ENCODE data around the gene CMSS1.

Gene CMSS1

DNA sequence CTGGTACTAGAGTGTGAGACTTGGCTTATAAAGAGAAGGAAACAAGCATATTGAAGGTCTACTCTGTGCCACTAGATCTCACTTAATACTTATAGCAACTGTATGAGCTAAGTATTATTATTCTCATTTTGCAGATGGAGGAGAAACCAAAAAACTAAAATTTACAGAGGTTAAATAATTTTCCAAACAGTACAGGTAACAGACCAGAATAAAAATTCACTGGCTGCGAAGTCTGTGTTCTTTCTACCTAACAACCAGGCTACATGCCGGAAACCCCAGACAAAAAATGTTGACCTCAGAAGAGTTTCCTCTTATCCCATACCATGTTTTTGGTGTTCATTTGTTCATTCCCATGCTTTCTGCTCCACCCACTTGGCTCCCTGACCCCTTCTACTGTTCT lies 46.6 kb downstream of the CMSS1 start:
- Histone ChIP-seq H3K27me3 (ENCODE audit: control insufficient read depth in 1 of 2, insufficient read depth in 2 of 2, low read length in 2 of 2) (no peaks in the 10 kb centered on the region), H3K27ac (ENCODE audit: low read length) (peak overlapping the region; percentile 3), H3K36me3 (ENCODE audit: control insufficient read depth in 2 of 2, insufficient read depth in 2 of 2, low read length in 2 of 2) (peaks cover 20 to 32% of the 10 kb centered on the region in 2 donors), H3K9me3 (ENCODE audit: control insufficient read depth in 2 of 2, low read length in 2 of 2) (no peaks in the 10 kb centered on the region), H3K4me3 (ENCODE audit: low read length in 2 of 2) (no peak overlapping the region), H3K4me1 (ENCODE audit: control insufficient read depth, insufficient read depth, low read length) (peaks cover 66% of the 10 kb centered on the region), H3K9ac (ENCODE audit: low read length in 2 of 2) (no peak overlapping the region)

DNA sequence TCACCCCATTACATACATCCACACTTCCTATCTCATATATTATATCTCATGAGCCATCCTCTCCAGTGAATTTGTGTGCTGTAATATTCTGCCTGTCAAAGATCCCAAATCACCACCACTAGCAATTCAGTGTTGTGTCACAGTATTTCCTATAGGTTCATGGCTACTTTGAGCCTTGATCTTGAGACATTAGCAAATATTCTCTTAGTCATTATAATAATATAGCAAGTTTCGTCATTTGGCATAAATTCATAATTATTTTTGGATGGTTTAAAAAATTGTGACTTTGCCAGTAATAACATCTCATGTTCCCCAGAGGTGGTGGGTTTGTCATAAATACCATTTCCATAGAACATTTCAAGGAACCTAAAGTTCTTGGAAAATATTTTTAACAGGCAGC lies 47.7 kb downstream of the CMSS1 start:
- H3K9ac ChIP-seq (ENCODE audit: low read length in 2 of 2), result no peak overlapping the region
- no peaks in the 10 kb centered on the region for H3K27me3 ChIP-seq (ENCODE audit: control insufficient read depth in 1 of 2, insufficient read depth in 2 of 2, low read length in 2 of 2)
- H3K27ac ChIP-seq (ENCODE audit: low read length), result no peak overlapping the region
- no peaks in the 10 kb centered on the region for H3K9me3 ChIP-seq (ENCODE audit: control insufficient read depth in 2 of 2, low read length in 2 of 2)
- peaks cover 75% of the 10 kb centered on the region for H3K4me1 ChIP-seq (ENCODE audit: control insufficient read depth, insufficient read depth, low read length)
- H3K4me3 ChIP-seq (ENCODE audit: low read length in 2 of 2), result no peak overlapping the region
- H3K36me3 ChIP-seq (ENCODE audit: control insufficient read depth in 2 of 2, insufficient read depth in 2 of 2, low read length in 2 of 2), result peaks cover 20 to 33% of the 10 kb centered on the region in 2 donors

DNA sequence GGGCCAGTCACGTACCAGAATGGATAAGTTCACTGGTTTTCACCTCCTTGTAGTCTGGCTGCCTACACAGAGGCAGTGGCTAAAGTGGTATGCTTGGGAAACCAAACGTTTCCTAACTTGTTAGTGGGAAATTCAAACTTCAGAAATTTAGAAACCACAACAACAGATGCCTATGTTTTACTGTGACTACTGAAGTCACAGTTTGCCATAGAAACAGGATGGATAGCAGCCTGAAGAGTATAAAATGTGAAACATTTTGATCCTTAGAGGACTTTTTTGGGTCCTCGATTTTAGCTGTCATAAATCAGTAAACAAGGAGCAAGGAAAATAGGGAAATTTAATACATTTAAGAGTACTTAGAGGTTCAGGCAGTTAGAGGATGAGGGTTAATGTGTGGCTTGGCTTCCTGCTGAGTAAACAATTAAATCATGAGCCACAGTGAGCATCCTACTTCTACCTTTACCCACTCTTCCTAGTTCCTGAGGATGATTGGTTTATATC lies 48.6 kb downstream of the CMSS1 start:
- Histone ChIP-seq H3K36me3 (ENCODE audit: control insufficient read depth in 2 of 2, insufficient read depth in 2 of 2, low read length in 2 of 2) (peaks cover 16 to 33% of the 10 kb centered on the region in 2 donors), H3K9ac (ENCODE audit: low read length in 2 of 2) (peak overlapping the region in 1 of 2 donors; percentile 43), H3K9me3 (ENCODE audit: control insufficient read depth in 2 of 2, low read length in 2 of 2) (no peaks in the 10 kb centered on the region), H3K27ac (ENCODE audit: low read length) (peak overlapping the region; percentile 8), H3K4me1 (ENCODE audit: control insufficient read depth, insufficient read depth, low read length) (peaks cover 78% of the 10 kb centered on the region), H3K4me3 (ENCODE audit: low read length in 2 of 2) (peak overlapping the region in 1 of 2 donors; percentile 8), H3K27me3 (ENCODE audit: control insufficient read depth in 1 of 2, insufficient read depth in 2 of 2, low read length in 2 of 2) (no peaks in the 10 kb centered on the region)

DNA sequence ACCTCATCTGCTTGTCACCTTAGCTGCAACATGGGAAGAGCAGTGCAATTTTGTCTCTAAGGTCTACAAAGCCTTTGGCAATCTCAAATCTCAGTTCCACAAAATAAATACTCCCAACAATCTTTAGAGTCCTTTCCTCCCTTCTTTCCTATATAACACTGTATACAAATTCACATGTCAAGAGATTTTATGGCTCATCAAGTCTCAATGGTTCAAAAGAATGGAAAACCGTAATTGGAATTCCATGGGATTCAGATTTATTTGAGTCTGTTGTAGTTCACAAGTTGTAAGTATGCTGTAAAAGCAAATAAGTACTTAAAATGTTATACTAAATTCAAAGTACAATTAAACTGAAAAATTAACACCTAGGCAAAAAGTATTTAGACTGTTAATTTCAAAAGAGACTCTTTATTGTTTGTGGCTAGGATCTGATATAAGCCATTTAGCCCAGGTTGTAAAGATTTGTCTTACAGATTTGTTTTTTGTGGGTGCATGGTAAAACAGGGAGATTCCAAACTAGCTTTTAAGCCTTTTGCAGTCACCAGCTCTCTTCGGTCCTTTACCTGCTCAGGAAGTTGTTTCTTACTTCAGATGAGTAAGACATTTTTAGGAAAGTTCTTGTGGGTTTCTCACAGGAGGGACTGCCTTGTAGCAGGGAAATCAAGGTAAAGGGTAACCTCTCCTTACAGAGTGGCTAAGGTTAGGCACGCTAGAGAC lies 50.1 kb downstream of the CMSS1 start:
- no peak overlapping the region for H3K9ac ChIP-seq (ENCODE audit: low read length in 2 of 2)
- H3K27me3 ChIP-seq (ENCODE audit: control insufficient read depth in 1 of 2, insufficient read depth in 2 of 2, low read length in 2 of 2), result no peaks in the 10 kb centered on the region
- H3K36me3 ChIP-seq (ENCODE audit: control insufficient read depth in 2 of 2, insufficient read depth in 2 of 2, low read length in 2 of 2), result peaks cover 6 to 24% of the 10 kb centered on the region in 2 donors
- peaks cover 74% of the 10 kb centered on the region for H3K4me1 ChIP-seq (ENCODE audit: control insufficient read depth, insufficient read depth, low read length)
- peak overlapping the region; percentile 49 for H3K27ac ChIP-seq (ENCODE audit: low read length)
- no peaks in the 10 kb centered on the region for H3K9me3 ChIP-seq (ENCODE audit: control insufficient read depth in 2 of 2, low read length in 2 of 2)
- peak overlapping the region in 1 of 2 donors; percentile 24 for H3K4me3 ChIP-seq (ENCODE audit: low read length in 2 of 2)

DNA sequence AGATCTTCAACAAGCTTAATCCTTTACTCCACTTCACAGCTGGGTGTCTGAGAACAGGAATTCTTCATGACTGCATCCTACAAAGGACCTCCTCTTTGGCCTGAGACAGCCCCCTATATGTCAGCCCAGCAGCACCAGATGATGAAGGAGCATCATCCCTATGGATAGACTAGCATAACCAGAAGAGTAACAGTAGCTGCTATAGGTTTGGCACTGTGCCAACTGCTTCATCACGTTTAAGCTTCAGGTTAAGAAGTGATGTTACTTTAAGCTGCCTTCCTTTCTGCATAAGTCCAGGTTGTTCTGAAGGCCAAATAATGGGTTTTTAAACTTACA lies 50.6 kb downstream of the CMSS1 start:
- peaks cover under 1 to 19% of the 10 kb centered on the region in 2 donors for H3K36me3 ChIP-seq (ENCODE audit: control insufficient read depth in 2 of 2, insufficient read depth in 2 of 2, low read length in 2 of 2)
- H3K4me3 ChIP-seq (ENCODE audit: low read length in 2 of 2), result peak overlapping the region in 1 of 2 donors; percentile 24
- H3K9me3 ChIP-seq (ENCODE audit: control insufficient read depth in 2 of 2, low read length in 2 of 2), result no peaks in the 10 kb centered on the region
- peak overlapping the region; percentile 49 for H3K27ac ChIP-seq (ENCODE audit: low read length)
- H3K27me3 ChIP-seq (ENCODE audit: control insufficient read depth in 1 of 2, insufficient read depth in 2 of 2, low read length in 2 of 2), result no peaks in the 10 kb centered on the region
- no peak overlapping the region for H3K9ac ChIP-seq (ENCODE audit: low read length in 2 of 2)
- peaks cover 69% of the 10 kb centered on the region for H3K4me1 ChIP-seq (ENCODE audit: control insufficient read depth, insufficient read depth, low read length)

DNA sequence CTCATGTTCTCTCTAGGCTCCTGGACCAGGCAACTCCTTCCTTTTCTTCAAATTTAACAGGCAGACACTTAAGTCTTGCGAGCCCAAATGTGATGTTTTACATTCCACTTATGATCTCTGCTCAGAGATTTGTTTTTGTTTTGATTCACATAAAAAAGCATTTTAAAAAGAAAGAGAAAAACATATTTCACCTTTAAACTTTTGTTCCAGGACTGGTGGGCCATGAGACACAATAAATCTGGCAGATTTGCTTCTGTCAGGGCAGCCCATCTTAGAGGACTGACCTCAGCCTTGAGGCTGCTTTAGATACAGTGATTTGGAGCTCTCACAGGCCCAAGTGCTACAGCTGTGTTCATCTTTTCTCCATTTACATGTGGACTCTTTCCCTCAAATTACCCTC lies 52.0 kb downstream of the CMSS1 start:
- no peaks in the 10 kb centered on the region for H3K9me3 ChIP-seq (ENCODE audit: control insufficient read depth in 2 of 2, low read length in 2 of 2)
- H3K27ac ChIP-seq (ENCODE audit: low read length), result peak overlapping the region; percentile 46
- peaks cover 0 to 18% of the 10 kb centered on the region in 2 donors for H3K36me3 ChIP-seq (ENCODE audit: control insufficient read depth in 2 of 2, insufficient read depth in 2 of 2, low read length in 2 of 2)
- H3K27me3 ChIP-seq (ENCODE audit: control insufficient read depth in 1 of 2, insufficient read depth in 2 of 2, low read length in 2 of 2), result no peaks in the 10 kb centered on the region
- peaks cover 65% of the 10 kb centered on the region for H3K4me1 ChIP-seq (ENCODE audit: control insufficient read depth, insufficient read depth, low read length)
- H3K9ac ChIP-seq (ENCODE audit: low read length in 2 of 2), result peak overlapping the region in 1 of 2 donors; percentile 0
- no peak overlapping the region for H3K4me3 ChIP-seq (ENCODE audit: low read length in 2 of 2)

DNA sequence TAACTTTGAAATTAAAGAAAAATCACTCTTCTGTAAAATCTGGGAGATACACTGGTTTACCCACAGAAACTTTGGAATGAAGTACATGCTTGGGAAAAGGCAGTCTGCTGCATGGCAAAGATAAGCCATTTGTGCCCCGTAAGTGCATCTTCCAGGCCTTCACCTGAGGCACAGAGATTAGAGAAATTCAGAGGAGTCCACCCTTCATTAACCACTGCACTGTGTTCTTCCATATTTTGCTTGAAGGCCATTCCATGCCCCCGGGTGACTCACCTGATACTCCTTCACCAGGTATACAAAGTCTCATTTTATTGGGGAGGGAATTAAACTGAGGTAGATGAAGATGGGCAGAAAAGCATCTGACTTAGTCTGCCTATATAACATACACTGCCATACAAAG lies 53.0 kb downstream of the CMSS1 start:
- peak overlapping the region in 1 of 2 donors; percentile 0 for H3K9ac ChIP-seq (ENCODE audit: low read length in 2 of 2)
- H3K4me1 ChIP-seq (ENCODE audit: control insufficient read depth, insufficient read depth, low read length), result peaks cover 58% of the 10 kb centered on the region
- H3K9me3 ChIP-seq (ENCODE audit: control insufficient read depth in 2 of 2, low read length in 2 of 2), result no peaks in the 10 kb centered on the region
- H3K36me3 ChIP-seq (ENCODE audit: control insufficient read depth in 2 of 2, insufficient read depth in 2 of 2, low read length in 2 of 2), result peaks cover 0 to 16% of the 10 kb centered on the region in 2 donors
- no peaks in the 10 kb centered on the region for H3K27me3 ChIP-seq (ENCODE audit: control insufficient read depth in 1 of 2, insufficient read depth in 2 of 2, low read length in 2 of 2)
- H3K4me3 ChIP-seq (ENCODE audit: low read length in 2 of 2), result peak overlapping the region; percentile 91 to 100
- H3K27ac ChIP-seq (ENCODE audit: low read length), result peak overlapping the region; percentile 46

DNA sequence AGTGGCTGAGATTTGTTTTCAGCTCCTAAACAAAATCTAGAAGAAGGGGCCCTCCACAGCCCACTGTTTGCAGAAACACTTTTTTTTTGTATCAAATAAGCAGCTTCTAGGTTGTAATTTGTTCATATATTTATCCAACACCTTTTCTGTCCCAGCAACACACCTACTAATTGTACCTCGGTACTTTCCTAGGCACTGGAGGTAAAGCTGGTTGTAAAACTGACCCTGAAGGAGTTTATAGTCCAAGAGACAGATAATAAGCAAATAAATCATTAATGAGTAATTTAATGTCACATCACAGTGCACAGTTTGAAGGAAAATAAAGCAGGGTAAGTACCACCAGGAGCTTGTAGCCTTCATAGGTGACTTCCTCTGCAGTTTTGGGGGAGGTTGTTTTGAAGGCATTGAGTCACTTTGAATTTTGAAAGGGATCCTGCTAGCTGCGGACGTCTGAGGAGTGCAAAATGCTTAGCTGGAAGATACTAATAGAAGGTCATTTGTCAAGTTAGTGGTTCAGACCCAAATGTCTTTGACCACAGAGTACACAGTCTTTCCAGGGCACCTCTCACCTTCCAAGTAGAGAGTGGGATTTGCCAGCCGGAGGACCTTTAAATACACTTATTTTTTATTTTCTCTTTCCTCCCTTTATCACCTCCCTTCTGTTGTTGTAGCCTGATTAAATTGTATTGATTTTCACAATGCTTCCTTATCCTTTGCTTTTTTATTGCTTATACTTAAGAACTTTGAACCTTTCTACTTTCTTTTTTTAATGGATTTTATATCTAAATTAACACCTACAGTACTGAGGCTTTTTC lies 53.8 kb downstream of the CMSS1 start:
- Histone ChIP-seq H3K9ac (ENCODE audit: low read length in 2 of 2) (peak overlapping the region; percentile 42 to 100), H3K9me3 (ENCODE audit: control insufficient read depth in 2 of 2, low read length in 2 of 2) (no peaks in the 10 kb centered on the region), H3K36me3 (ENCODE audit: control insufficient read depth in 2 of 2, insufficient read depth in 2 of 2, low read length in 2 of 2) (peaks cover 0 to 13% of the 10 kb centered on the region in 2 donors), H3K4me3 (ENCODE audit: low read length in 2 of 2) (peak overlapping the region; percentile 91 to 100), H3K27me3 (ENCODE audit: control insufficient read depth in 1 of 2, insufficient read depth in 2 of 2, low read length in 2 of 2) (no peaks in the 10 kb centered on the region), H3K27ac (ENCODE audit: low read length) (peak overlapping the region; percentile 46), H3K4me1 (ENCODE audit: control insufficient read depth, insufficient read depth, low read length) (peaks cover 54% of the 10 kb centered on the region)

DNA sequence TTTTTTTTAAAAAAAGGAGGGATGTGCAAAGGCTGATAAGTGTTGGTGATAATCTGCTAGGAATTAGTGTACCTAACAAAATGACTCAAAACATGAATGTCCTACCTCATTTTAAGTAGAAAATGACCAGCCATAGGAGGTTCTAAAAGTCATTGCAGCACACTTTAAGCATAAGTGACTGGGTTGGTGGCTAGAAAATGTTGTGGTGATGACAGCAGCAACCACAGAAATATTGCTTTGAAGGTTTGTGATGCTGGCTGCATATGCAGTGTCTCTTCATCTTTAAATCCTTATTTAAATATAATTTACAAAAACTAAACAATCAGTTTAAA lies 55.2 kb downstream of the CMSS1 start:
- peak overlapping the region; percentile 56 for H3K27ac ChIP-seq (ENCODE audit: low read length)
- H3K4me1 ChIP-seq (ENCODE audit: control insufficient read depth, insufficient read depth, low read length), result peaks cover 42% of the 10 kb centered on the region
- peaks cover 0 to 5% of the 10 kb centered on the region in 2 donors for H3K36me3 ChIP-seq (ENCODE audit: control insufficient read depth in 2 of 2, insufficient read depth in 2 of 2, low read length in 2 of 2)
- peak overlapping the region; percentile 91 to 100 for H3K4me3 ChIP-seq (ENCODE audit: low read length in 2 of 2)
- H3K27me3 ChIP-seq (ENCODE audit: control insufficient read depth in 1 of 2, insufficient read depth in 2 of 2, low read length in 2 of 2), result no peaks in the 10 kb centered on the region
- peak overlapping the region; percentile 99 to 100 for H3K9ac ChIP-seq (ENCODE audit: low read length in 2 of 2)
- H3K9me3 ChIP-seq (ENCODE audit: control insufficient read depth in 2 of 2, low read length in 2 of 2), result no peaks in the 10 kb centered on the region

DNA sequence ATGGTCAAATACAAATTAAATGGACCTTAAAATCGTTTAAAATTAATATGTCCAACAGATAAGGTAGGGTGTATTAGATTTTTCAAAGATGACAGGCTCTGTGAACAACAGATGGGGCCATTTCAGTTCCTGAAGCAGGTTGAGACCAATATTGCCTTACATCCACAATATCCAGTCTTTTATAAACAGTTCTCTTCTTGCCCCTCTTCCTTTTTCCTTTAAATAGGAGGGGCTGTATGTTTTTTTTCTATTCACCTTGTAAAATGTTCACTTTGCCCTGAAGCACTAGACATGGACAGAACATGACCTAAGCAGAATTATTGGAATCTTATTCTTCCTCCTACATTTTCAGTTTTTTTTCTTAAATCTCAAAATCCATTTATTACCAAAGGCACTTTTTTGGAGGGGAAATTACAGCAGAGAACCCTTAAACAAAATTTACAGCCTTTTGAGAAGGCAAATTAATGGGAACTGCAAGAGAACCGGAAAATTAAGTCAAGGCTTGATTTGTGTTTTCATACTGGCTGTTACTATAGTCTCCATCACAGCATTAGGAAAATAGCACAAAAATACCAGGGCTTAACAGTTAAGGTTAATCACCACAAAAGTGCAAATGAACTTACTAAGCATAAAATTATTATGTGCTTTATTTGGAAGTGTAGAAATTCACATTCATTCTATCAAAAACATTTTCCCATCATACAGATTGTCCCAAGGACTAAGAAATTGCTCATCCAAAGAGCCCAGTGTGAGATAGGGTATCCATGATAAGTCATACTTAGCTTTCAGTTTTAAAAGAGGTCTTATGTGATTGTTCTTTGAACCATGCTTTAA lies 55.8 kb downstream of the CMSS1 start:
- Histone ChIP-seq H3K4me3 (ENCODE audit: low read length in 2 of 2) (peak overlapping the region; percentile 91 to 100), H3K9ac (ENCODE audit: low read length in 2 of 2) (peak overlapping the region; percentile 99 to 100), H3K9me3 (ENCODE audit: control insufficient read depth in 2 of 2, low read length in 2 of 2) (no peaks in the 10 kb centered on the region), H3K27ac (ENCODE audit: low read length) (peak overlapping the region; percentile 56), H3K4me1 (ENCODE audit: control insufficient read depth, insufficient read depth, low read length) (peaks cover 36% of the 10 kb centered on the region), H3K27me3 (ENCODE audit: control insufficient read depth in 1 of 2, insufficient read depth in 2 of 2, low read length in 2 of 2) (no peaks in the 10 kb centered on the region), H3K36me3 (ENCODE audit: control insufficient read depth in 2 of 2, insufficient read depth in 2 of 2, low read length in 2 of 2) (peaks cover 0 to 3% of the 10 kb centered on the region in 2 donors)
